PC-9 (cell line): ENCODE results near the gene GSK3B. TPM values are rescaled to one million over a fixed set of nuclear protein-coding genes. Genes with fewer than 3 reads are reported as not detected.

Source experiments
- BruUV-seq: library from RNA; stranded (reverse); fragments of 400-500 nt; replicated peaks from 2 replicates; lab custom pipeline; 2021; lab: Mats Ljungman, UMichigan
- CTCF ChIA-PET: fragments of 300-600 bp; sonication (Branson Sonifier 250); formaldehyde crosslinking; loops from one replicate; lab custom pipeline; 2022; ENCODE audit warnings: antibody characterized with exemption; lab: Charles Lee
- POLR2A ChIA-PET: fragments of 300-600 bp; sonication (Branson Sonifier 250); formaldehyde crosslinking; loops from one replicate; lab custom pipeline; 2022; ENCODE audit warnings: antibody characterized with exemption; ENCODE audit not compliant: unreplicated experiment; lab: Charles Lee
- DNase-seq, 2 experiments: peaks; one replicate each; pipeline versions ENCODE4 v3.0.0 to v3.0.0-alpha.2; 2015 to 2022; ENCODE audit warnings: mixed read lengths in 1 of 2
- H2AFZ ChIP-seq: fragments of 200-600 bp; sonication (generic); 2 replicates; pipeline ENCODE4 v1.8.1; 2017; ENCODE audit warnings: antibody characterized with exemption
- H3F3A ChIP-seq: fragments of 200-600 bp; sonication (generic); 2 replicates; pipeline ENCODE4 v1.8.1; 2017; ENCODE audit warnings: antibody characterized with exemption, mild to moderate bottlenecking, low read depth; ENCODE audit not compliant: insufficient read depth
- H3K27ac ChIP-seq: fragments of 200-600 bp; sonication (generic); 2 replicates; pipeline ENCODE4 v1.6.1; 2016; ENCODE audit warnings: mixed run types
- H3K27me3 ChIP-seq: fragments of 200-600 bp; sonication (generic); 2 replicates; pipeline ENCODE4 v1.6.1; 2016; ENCODE audit warnings: low read depth, mixed run types; ENCODE audit not compliant: insufficient read depth
- H3K36me3 ChIP-seq: fragments of 200-600 bp; sonication (generic); 2 replicates; pipeline ENCODE4 v1.6.1; 2016; ENCODE audit warnings: low read depth, mixed run types
- H3K4me1 ChIP-seq: fragments of 200-600 bp; sonication (generic); replicated peaks from 2 replicates; pipeline ENCODE4 v1.6.1; 2016; ENCODE audit warnings: mixed run types; ENCODE audit not compliant: insufficient read depth
- H3K4me2 ChIP-seq: fragments of 200-600 bp; sonication (generic); 2 replicates; pipeline ENCODE4 v1.6.1; 2017; ENCODE audit warnings: mixed run types
- H3K4me3 ChIP-seq: fragments of 200-600 bp; sonication (generic); 2 replicates; pipeline ENCODE4 v1.6.1; 2016; ENCODE audit warnings: mixed run types
- H3K79me2 ChIP-seq: fragments of 200-600 bp; sonication (generic); 2 replicates; pipeline ENCODE4 v1.6.1; 2017; ENCODE audit warnings: low read depth, mixed run types
- H3K9me2 ChIP-seq: fragments of 200-600 bp; sonication (generic); 2 replicates; pipeline ENCODE4 v1.8.1; 2017; ENCODE audit warnings: mild to moderate bottlenecking; ENCODE audit not compliant: insufficient read depth
- H3K9me3 ChIP-seq: fragments of 200-600 bp; sonication (generic); 2 replicates; pipeline ENCODE4 v1.8.1; 2016; ENCODE audit warnings: low read depth; ENCODE audit not compliant: insufficient read depth
- H4K20me1 ChIP-seq: fragments of 200-600 bp; sonication (generic); 2 replicates; pipeline ENCODE4 v1.8.1; 2017; ENCODE audit not compliant: insufficient read depth
- CTCF ChIP-seq: fragments of 200-600 bp; sonication (generic); conservative IDR thresholded peaks from 2 replicates; pipeline ENCODE4 v1.6.1; 2017; ENCODE audit warnings: mixed run types, antibody characterized with exemption, mild to moderate bottlenecking, moderate library complexity
- EZH2 ChIP-seq: fragments of 200-600 bp; sonication (generic); IDR thresholded peaks from 2 replicates; pipeline ENCODE4 v1.8.0; 2017; ENCODE audit warnings: antibody characterized with exemption, low read depth
- intact Hi-C: fragments of 100-400 bp; cut with micrococcal nuclease; formaldehyde crosslinking; loops from one replicate; pipeline ENCODE4 v1.10.0; 2022; ENCODE audit not compliant: unreplicated experiment
- total RNA-seq: library from RNA; stranded (reverse); gene quantifications from 2 replicates; pipeline ENCODE4 v1.2.3, GENCODE V29; 2021

The GSK3B gene
- total RNA-seq, 1 experiment from 2014 or later: 62.0 TPM

GRCh38 chr3:120031561-120031960, 62.7 kb downstream of the GSK3B start:
- no peaks in the 10 kb centered on the region for H3K36me3 ChIP-seq
- no peaks in the 10 kb centered on the region for H3K27me3 ChIP-seq
- H4K20me1 ChIP-seq: peaks cover 47% of the 10 kb centered on the region
- H3K4me2 ChIP-seq: no peak overlapping the region
- peaks cover 5% of the 10 kb centered on the region; the same call in 1 of the 2 replicates for H3F3A ChIP-seq
- no TSS peak for BruUV-seq
- POLR2A ChIA-PET: interaction anchor here (0.6 kb wide), 1 partner anchor 501 kb away, joined by 3 read pairs; no protein-coding TSS in a partner anchor
- intact Hi-C loops: no loop called here
- CTCF ChIA-PET: no interaction called here
- H3K4me3 ChIP-seq: no peak overlapping the region
- peaks cover 98% of the 10 kb centered on the region for H3K79me2 ChIP-seq
- no peaks in the 10 kb centered on the region for H3K4me1 ChIP-seq
- TF ChIP-seq EZH2: no peak
- no peak for TF ChIP-seq CTCF
- H3K27ac ChIP-seq: no peak overlapping the region
- no peaks in the 10 kb centered on the region; the same call in 1 of the 2 replicates for H3K9me3 ChIP-seq
- no peaks in the 10 kb centered on the region for H3K9me2 ChIP-seq
- no peak overlapping the region for H2AFZ ChIP-seq
- DNase-seq: no peak

DNA sequence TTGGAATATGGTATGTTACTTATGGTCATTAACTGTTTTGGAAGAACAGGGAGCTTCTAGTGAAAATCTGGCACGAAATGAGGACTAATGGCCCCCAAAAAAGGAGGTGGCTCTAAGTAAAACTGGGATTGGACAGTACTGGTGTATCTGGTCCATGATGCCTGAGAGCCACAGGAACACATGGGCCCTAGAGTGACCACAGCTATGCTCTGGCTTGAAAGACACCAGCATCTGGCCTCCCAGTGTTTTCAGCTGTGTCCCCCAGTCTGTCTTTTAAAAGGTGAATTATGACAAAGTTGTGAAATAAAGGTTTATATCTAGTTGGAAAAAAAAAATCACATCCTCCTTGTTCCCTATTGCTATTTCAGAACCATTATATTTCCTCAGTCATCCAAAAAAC, 64.5 kb downstream of the GSK3B start:
- Histone ChIP-seq H3K4me2 (no peak overlapping the region), H3K9me3 (no peaks in the 10 kb centered on the region), H2AFZ (no peak overlapping the region), H3K36me3 (no peaks in the 10 kb centered on the region), H3K79me2 (peaks cover 99% of the 10 kb centered on the region), H3F3A (0 out of 2 replicates have a peak, but pooled peaks cover 5% of the 10 kb centered on the region), H4K20me1 (peaks cover 50% of the 10 kb centered on the region), H3K9me2 (no peaks in the 10 kb centered on the region), H3K4me3 (no peak overlapping the region), H3K27me3 (no peaks in the 10 kb centered on the region), H3K27ac (no peak overlapping the region), H3K4me1 (no peaks in the 10 kb centered on the region)
- POLR2A ChIA-PET: no interaction called here
- BruUV-seq: no TSS peak
- CTCF ChIA-PET: no interaction called here
- intact Hi-C loops: no loop called here
- TF ChIP-seq EZH2 (no peak), CTCF (no peak)
- no peak for DNase-seq

- no peaks in the 10 kb centered on the region for H3K9me3 ChIP-seq
- H3K79me2 ChIP-seq: peaks cover 99% of the 10 kb centered on the region
- H3K27ac ChIP-seq: no peak overlapping the region
- intact Hi-C loops: no loop called here
- BruUV-seq: no TSS peak
- CTCF ChIA-PET: no interaction called here
- H3K9me2 ChIP-seq: no peaks in the 10 kb centered on the region
- no peak overlapping the region for H3K4me2 ChIP-seq
- no peaks in the 10 kb centered on the region for H3K4me1 ChIP-seq
- TF ChIP-seq CTCF (no peak), EZH2 (no peak)
- 0 out of 2 replicates have a peak, but pooled peaks cover 5% of the 10 kb centered on the region for H3F3A ChIP-seq
- POLR2A ChIA-PET: no interaction called here
- no peak for DNase-seq
- no peaks in the 10 kb centered on the region for H3K27me3 ChIP-seq
- no peaks in the 10 kb centered on the region for H3K36me3 ChIP-seq
- no peak overlapping the region for H2AFZ ChIP-seq
- no peak overlapping the region for H3K4me3 ChIP-seq
- peaks cover 63% of the 10 kb centered on the region for H4K20me1 ChIP-seq
These were observed 65.8 kb downstream of the GSK3B start for GRCh38 chr3:120028271-120029047.
